T-helper 1 cell treated with Interleukin-12 subunit alpha and Interleukin-12 subunit beta and Interleukin-4 antibody, amounts not matched to agents 30 ng/mL and 1 ng/mL, for 36 hours (primary cell): ENCODE results near the gene FCN1. TPM values are rescaled to one million over a fixed set of nuclear protein-coding genes. Genes with fewer than 3 reads are reported as not detected.

Source experiments
- intact Hi-C: fragments of 100-400 bp; cut with micrococcal nuclease; formaldehyde crosslinking; loops from one replicate; pipeline ENCODE4 v1.15.1; 2024
- total RNA-seq: library from RNA; stranded (reverse); gene quantifications from 2 replicates; pipeline ENCODE4 v1.2.3, GENCODE V29; 2022

FCN1 gene
- total RNA-seq, 1 donor from 2014 or later: not detected

DNA sequence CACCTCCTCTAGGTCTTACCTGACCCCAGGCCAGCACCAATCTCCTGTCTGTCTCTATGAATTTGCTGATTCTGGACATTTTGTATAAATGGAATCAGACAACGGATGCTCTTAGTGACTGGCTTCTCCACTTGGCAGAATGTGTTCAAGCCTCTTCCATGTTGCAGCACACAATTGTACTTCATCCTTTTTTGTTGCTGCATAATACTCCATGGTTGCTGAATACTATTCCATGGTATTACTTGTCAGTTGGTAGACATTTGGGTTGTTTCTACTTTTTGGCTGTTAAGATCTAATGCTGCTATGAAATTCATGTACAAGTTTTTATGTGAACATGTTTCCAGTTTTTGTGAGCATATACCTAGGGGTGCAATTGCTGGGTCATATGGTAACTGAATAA lies 34.3 kb upstream of the FCN1 start:
- intact Hi-C loops: no loop called here

DNA sequence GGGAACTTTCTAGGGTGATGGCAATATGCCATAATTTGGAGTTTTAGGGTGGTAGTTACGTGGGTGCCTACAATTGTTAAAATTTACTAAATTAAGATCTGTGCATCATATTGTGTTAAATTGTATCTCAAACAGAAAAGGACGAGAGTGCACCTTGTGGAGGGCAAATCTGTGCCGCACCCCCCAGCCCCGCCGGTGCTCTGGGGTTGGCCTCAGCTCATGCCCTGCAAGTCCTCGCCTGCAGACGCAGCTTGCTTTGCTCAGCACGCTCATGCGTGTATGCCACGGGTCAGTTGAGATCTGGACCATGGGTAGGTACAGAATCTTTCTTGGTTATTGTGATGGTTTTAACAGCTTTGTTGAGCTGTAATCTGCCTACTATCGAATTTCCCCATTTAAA lies 33.7 kb upstream of the FCN1 start:
- intact Hi-C loops: no loop called here

DNA sequence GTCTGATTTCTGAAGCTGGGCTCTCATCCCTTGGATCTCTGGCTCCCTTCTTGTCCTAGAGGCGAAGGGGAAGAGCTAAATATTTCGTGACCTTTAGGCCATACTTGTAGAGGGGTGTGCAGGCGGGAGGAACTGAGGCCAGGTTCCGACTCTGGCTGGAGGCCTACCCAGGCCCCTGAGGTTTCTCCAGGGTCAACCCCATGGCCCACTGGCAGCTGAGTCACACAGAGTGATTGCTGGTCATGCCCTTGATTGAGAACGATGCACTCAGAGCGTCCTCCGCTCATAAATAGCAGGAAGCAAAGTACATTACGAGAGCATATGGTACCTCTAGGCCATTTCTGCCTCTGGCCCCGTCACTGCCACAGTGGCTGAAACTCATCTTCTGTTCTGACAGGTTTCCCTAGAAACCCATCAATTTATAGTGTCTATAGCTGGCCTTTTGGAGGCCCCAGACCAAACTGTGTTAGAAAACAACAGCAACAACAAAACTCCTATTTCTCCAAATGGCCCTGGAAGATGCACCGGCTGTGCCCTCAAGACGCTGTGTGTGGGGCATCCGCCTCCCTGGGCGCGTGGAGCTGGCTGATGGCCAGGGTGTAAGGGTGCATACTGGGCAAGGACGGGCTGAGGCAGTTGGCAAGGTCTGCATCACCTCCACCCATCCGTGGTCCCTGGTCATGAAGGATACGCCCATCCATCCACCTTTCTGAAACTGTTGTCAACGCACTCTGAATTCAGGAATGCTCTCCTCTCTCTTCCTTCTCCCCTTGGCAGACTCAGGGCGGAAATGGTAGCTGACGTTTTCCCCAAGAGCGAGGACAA lies 32.9 kb upstream of the FCN1 start:
- intact Hi-C loops: no loop called here

GRCh38 chr9:134949681-134950385 lies 32.1 kb upstream of the FCN1 start:
- intact Hi-C loops: no loop called here

GRCh38 chr9:134948149-134948548 lies 30.4 kb upstream of the FCN1 start:
- intact Hi-C loops: no loop called here

DNA sequence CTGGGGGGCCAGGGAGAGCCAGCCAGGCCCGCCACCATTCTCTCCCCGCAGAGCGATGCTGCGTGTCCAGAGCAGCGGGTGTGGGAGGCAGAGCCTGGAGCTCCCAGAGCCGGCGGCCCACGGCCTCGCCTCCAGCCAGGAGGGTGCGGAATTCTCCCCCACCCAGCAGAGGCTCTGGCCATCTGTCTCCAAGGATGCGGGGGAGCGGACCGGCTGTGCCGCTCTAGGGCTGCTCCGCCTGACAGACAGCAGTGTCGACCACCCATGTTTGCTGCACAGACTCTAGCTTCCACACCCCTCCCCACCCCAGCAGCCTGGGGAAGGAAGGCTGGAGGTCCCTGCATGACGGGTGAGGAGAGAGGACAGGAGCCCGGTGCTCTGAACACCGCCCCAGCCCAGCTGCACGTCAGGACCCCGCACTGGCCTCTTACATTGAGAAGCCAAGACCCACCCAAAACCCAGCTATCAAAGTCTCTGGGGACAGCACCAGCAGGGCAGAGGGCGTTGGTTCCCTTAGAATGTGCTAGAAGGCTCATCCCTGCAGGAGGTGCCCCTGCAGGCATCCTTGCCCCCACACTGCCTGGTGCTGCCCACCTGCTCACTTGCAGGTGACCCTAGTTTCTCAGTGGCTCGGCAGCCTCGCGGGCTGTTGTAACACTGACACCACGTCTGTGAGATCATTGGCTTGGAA lies 29.7 kb upstream of the FCN1 start:
- intact Hi-C loops: no loop called here

- intact Hi-C loops: no loop called here
Observed at GRCh38 chr9:134946663-134947062, 29.0 kb upstream of the FCN1 start.

DNA sequence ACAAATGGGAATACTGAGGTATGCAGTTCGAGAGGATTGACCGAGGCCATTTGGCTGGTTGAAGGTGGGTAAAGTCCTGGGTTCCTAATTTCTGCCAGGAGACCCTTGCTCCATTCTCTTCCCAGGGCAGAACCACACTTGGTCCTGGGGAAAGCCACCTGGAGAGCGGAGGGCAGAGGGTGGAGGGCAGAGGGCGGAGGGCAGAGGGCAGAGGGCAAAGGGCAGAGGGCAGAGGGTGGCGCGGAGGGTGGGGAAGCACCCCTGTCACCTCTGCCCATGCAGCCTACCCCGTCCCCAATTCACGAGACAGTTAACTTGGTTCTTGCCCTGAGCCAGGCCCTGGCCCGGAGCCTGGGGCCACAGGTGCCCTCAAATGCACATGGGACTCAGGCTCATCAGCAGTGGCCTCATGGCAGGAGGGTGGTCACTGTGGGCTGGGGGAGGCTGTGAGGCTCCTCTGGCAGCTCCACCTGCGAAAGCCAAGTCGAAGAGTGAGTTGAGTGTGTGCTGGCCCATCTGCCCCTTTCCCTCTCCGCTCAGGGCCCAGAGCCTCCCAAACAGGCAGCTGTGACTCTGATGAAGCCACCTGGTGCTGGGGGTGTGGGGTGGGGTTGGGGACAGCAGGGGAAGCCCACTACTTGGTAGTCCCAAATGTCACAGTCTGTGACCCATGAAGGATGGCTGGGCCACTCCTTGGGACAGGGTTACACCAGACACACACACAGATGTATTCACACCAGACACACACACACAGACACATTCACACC lies 28.0 kb upstream of the FCN1 start:
- intact Hi-C loops: no loop called here

GRCh38 chr9:134944916-134945315 lies 27.2 kb upstream of the FCN1 start:
- intact Hi-C loops: no loop called here

GRCh38 chr9:134944351-134944802 lies 26.7 kb upstream of the FCN1 start:
- intact Hi-C loops: no loop called here

DNA sequence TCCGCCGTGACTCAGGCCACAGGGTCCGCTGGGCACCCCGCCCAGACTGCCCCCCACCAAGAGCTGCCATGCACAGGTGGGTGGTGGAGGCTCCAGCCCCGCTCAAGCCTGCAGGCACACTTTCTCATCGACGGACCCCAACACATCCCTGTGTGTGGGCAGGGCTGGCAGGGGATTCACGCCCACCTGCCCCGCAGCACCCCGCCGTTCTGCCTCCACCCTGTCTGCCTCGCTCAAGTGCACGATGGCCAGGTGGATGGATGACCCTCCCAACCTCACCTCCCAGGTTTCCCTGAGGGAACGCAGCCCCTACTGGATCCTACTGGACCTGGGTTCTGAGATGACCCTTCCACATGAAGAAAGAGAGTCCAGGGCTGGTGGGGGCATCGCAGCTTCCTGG lies 26.1 kb upstream of the FCN1 start:
- intact Hi-C loops: no loop called here

GRCh38 chr9:134943411-134943810 lies 25.7 kb upstream of the FCN1 start:
- intact Hi-C loops: no loop called here

DNA sequence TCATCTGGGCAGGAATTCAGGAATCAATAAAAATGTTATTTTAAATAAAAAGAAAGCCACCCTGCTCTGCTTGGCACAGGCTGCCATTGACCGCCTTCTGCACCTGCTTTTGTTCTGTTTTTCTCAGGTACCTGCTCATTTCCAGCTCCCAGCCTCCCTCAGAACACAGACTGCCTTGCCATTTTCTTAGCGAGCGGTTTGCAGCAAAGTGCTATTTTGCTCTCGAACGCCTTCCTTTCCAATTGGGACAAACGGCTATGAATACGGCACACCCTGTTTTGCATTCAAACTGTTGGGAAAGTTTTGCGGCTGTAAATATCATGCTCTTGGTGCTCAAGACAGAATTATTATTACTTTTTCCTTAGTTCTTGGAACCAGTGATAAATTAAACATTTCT lies 25.1 kb upstream of the FCN1 start:
- intact Hi-C loops: no loop called here

GRCh38 chr9:134942011-134942787 lies 24.5 kb upstream of the FCN1 start:
- intact Hi-C loops: no loop called here

- intact Hi-C loops: no loop called here
Observed at GRCh38 chr9:134940236-134941208, 22.8 kb upstream of the FCN1 start.

DNA sequence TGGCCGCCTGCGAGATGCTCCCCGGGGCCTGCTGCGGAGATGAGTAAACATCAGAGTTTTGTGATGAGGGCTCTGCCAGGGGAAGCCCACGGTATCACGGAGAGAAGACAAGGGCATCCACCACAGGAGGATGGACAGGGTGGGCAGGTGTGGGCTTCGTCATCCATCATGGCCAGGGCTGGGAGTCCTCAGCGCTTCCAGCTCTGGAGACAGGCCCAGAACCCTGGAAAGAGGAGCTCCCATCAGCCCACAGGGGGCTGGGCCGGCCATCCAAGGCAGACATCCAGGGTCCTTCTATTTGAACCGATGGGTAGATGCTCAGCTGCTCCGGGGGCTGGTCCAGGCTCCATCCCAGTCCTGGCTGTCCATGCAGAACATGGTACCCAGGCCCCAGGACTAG lies 22.1 kb upstream of the FCN1 start:
- intact Hi-C loops: no loop called here

GRCh38 chr9:134939080-134939733 lies 21.5 kb upstream of the FCN1 start:
- intact Hi-C loops: no loop called here

- intact Hi-C loops: no loop called here
Observed at GRCh38 chr9:134938346-134939079, 20.8 kb upstream of the FCN1 start.
